HEK293 (cell line): Measurements from ENCODE around the gene SUPT3H.
A peak's percentile ranks its signal among the peaks of the same experiment; 100 is the strongest.

Experiments used
- CTCF ChIA-PET: fragments of 350-600 bp; formaldehyde crosslinking; extraction: SDS; loops from one replicate; lab custom pipeline; 2021; ENCODE audit warnings: antibody characterized with exemption; lab: Yijun Ruan, JAX
- POLR2A ChIA-PET: fragments of 300-600 bp; formaldehyde crosslinking; extraction: SDS; loops from one replicate; lab custom pipeline; 2020; ENCODE audit warnings: antibody characterized with exemption, inconsistent platforms; lab: Yijun Ruan, JAX
- H3K27ac ChIP-seq: fragments of 200-500 bp; sonication (Bioruptor generic); 2 replicates; pipeline ENCODE4 v1.5.1; 2014; ENCODE audit warnings: low read depth, low read length, control low read depth, inconsistent platforms; ENCODE audit errors: extremely low read depth
- H3K36me3 ChIP-seq, 2 experiments: fragments of 200-500 bp in 1 of 2; sonication (Bioruptor generic) in 1 of 2; 1 replicate in 1 of 2; 2 replicates in 1 of 2; pipeline ENCODE4 v1.5.1; 2014 to 2017; ENCODE audit warnings: inconsistent platforms in 2 of 2, low read length in 2 of 2; ENCODE audit not compliant: control insufficient read depth in 2 of 2, insufficient read depth in 1 of 2
- H3K4me1 ChIP-seq: fragments of 200-500 bp; sonication (Bioruptor generic); 2 replicates; pipeline ENCODE4 v1.5.1; 2014; ENCODE audit warnings: mild to moderate bottlenecking, low read length, inconsistent platforms; ENCODE audit not compliant: control insufficient read depth, insufficient read depth
- H3K4me3 ChIP-seq: 2 replicates; pipeline ENCODE4 v1.5.1; 2011; ENCODE audit warnings: low read depth, mild to moderate bottlenecking, control low read depth, low read length, moderate library complexity
- H3K9me3 ChIP-seq: fragments of 200-500 bp; sonication (Bioruptor generic); 2 replicates; pipeline ENCODE4 v1.5.1; 2014; ENCODE audit warnings: low read depth, low read length, inconsistent platforms; ENCODE audit not compliant: control insufficient read depth, insufficient read depth
- GLI4 ChIP-seq: fragments of 450-650 bp; formaldehyde crosslinking; IDR thresholded peaks from 2 replicates; pipeline ENCODE4 v1.5.1; 2016; ENCODE audit warnings: missing biosample characterization, missing genetic modification characterization
- GLIS1 ChIP-seq: fragments of 450-650 bp; formaldehyde crosslinking; IDR thresholded peaks from 2 replicates; pipeline ENCODE4 v1.5.1; 2016; ENCODE audit warnings: missing biosample characterization, missing genetic modification characterization
- IKZF3 ChIP-seq: fragments of 450-650 bp; IDR thresholded peaks from 2 replicates; pipeline ENCODE4 v1.5.0; 2018; ENCODE audit warnings: missing biosample characterization, mild to moderate bottlenecking, missing genetic modification characterization, moderate library complexity
- INSM2 ChIP-seq: fragments of 450-650 bp; formaldehyde crosslinking; IDR thresholded peaks from 2 replicates; pipeline ENCODE4 v1.5.1; 2016; ENCODE audit warnings: missing biosample characterization, missing genetic modification characterization
- KLF8 ChIP-seq: fragments of 450-650 bp; formaldehyde crosslinking; IDR thresholded peaks from 2 replicates; pipeline ENCODE4 v1.5.1; 2016; ENCODE audit warnings: missing biosample characterization, missing genetic modification characterization
- MZF1 ChIP-seq: fragments of 450-650 bp; formaldehyde crosslinking; IDR thresholded peaks from 2 replicates; pipeline ENCODE4 v1.5.1; 2017; ENCODE audit warnings: missing biosample characterization, missing genetic modification characterization, borderline replicate concordance
- OSR2 ChIP-seq: fragments of 450-650 bp; formaldehyde crosslinking; IDR thresholded peaks from 2 replicates; pipeline ENCODE4 v1.5.1; 2016; ENCODE audit warnings: missing biosample characterization, missing genetic modification characterization
- PRDM1 ChIP-seq: fragments of 450-650 bp; formaldehyde crosslinking; IDR thresholded peaks from 2 replicates; pipeline ENCODE4; 2016; ENCODE audit warnings: missing biosample characterization, missing genetic modification characterization
- REPIN1 ChIP-seq: fragments of 450-650 bp; formaldehyde crosslinking; IDR thresholded peaks from 2 replicates; pipeline ENCODE4 v1.5.1; 2017; ENCODE audit warnings: missing biosample characterization, missing genetic modification characterization, low read depth
- SALL2 ChIP-seq: fragments of 450-650 bp; formaldehyde crosslinking; IDR thresholded peaks from 2 replicates; pipeline ENCODE4 v1.5.0; 2017; ENCODE audit warnings: missing biosample characterization, mild to moderate bottlenecking, missing genetic modification characterization, borderline replicate concordance
- SP7 ChIP-seq: fragments of 450-650 bp; formaldehyde crosslinking; IDR thresholded peaks from 2 replicates; pipeline ENCODE4 v1.5.1; 2016; ENCODE audit warnings: missing biosample characterization, missing genetic modification characterization
- ZEB2 ChIP-seq: fragments of 450-650 bp; formaldehyde crosslinking; IDR thresholded peaks from 2 replicates; pipeline ENCODE4 v1.5.1; 2016; ENCODE audit warnings: missing biosample characterization, missing genetic modification characterization
- ZFP69B ChIP-seq: fragments of 450-650 bp; formaldehyde crosslinking; IDR thresholded peaks from 2 replicates; pipeline ENCODE4 v1.5.1; 2016; ENCODE audit warnings: missing biosample characterization, missing genetic modification characterization
- ZNF155 ChIP-seq: fragments of 450-650 bp; formaldehyde crosslinking; IDR thresholded peaks from 2 replicates; pipeline ENCODE4 v1.5.1; 2016; ENCODE audit warnings: missing biosample characterization, missing genetic modification characterization
- ZNF16 ChIP-seq: fragments of 450-650 bp; formaldehyde crosslinking; IDR thresholded peaks from 2 replicates; pipeline ENCODE4 v1.5.1; 2016; ENCODE audit warnings: low read depth, missing biosample characterization, missing genetic modification characterization
- ZNF169 ChIP-seq: fragments of 450-650 bp; formaldehyde crosslinking; IDR thresholded peaks from 2 replicates; pipeline ENCODE4 v1.5.1; 2016; ENCODE audit warnings: missing biosample characterization, missing genetic modification characterization
- ZNF223 ChIP-seq: fragments of 450-650 bp; formaldehyde crosslinking; IDR thresholded peaks from 2 replicates; pipeline ENCODE4 v1.5.1; 2016; ENCODE audit warnings: missing biosample characterization, missing genetic modification characterization
- ZNF24 ChIP-seq: fragments of 450-650 bp; formaldehyde crosslinking; IDR thresholded peaks from 2 replicates; pipeline ENCODE4 v1.5.1; 2016; ENCODE audit warnings: missing biosample characterization, missing genetic modification characterization
- ZNF26 ChIP-seq: fragments of 450-650 bp; formaldehyde crosslinking; IDR thresholded peaks from 2 replicates; pipeline ENCODE4 v1.5.1; 2016; ENCODE audit warnings: missing biosample characterization, missing genetic modification characterization
- ZNF311 ChIP-seq: fragments of 450-650 bp; formaldehyde crosslinking; IDR thresholded peaks from 2 replicates; pipeline ENCODE4 v1.5.1; 2017; ENCODE audit warnings: missing biosample characterization, missing genetic modification characterization, borderline replicate concordance
- ZNF335 ChIP-seq: fragments of 450-650 bp; formaldehyde crosslinking; conservative IDR thresholded peaks from 2 replicates; pipeline ENCODE4 v1.5.1; 2016; ENCODE audit warnings: missing biosample characterization, missing genetic modification characterization
- ZNF341 ChIP-seq: fragments of 450-650 bp; formaldehyde crosslinking; IDR thresholded peaks from 2 replicates; pipeline ENCODE4; 2016; ENCODE audit warnings: low read depth, missing biosample characterization, missing genetic modification characterization
- ZNF362 ChIP-seq: fragments of 450-650 bp; formaldehyde crosslinking; IDR thresholded peaks from 2 replicates; pipeline ENCODE4 v1.5.1; 2016; ENCODE audit warnings: missing biosample characterization, missing genetic modification characterization
- ZNF366 ChIP-seq: fragments of 450-650 bp; formaldehyde crosslinking; conservative IDR thresholded peaks from 2 replicates; pipeline ENCODE4 v1.5.1; 2016; ENCODE audit warnings: missing biosample characterization, missing genetic modification characterization
- ZNF394 ChIP-seq: fragments of 450-650 bp; formaldehyde crosslinking; IDR thresholded peaks from 2 replicates; pipeline ENCODE4 v1.5.1; 2016; ENCODE audit warnings: missing biosample characterization, missing genetic modification characterization, mild to moderate bottlenecking, moderate library complexity, borderline replicate concordance
- ZNF501 ChIP-seq: fragments of 450-650 bp; formaldehyde crosslinking; IDR thresholded peaks from 2 replicates; pipeline ENCODE4 v1.5.1; 2016; ENCODE audit warnings: missing biosample characterization, missing genetic modification characterization
- ZNF585B ChIP-seq: fragments of 450-650 bp; formaldehyde crosslinking; IDR thresholded peaks from 2 replicates; pipeline ENCODE4 v1.5.1; 2016; ENCODE audit warnings: missing biosample characterization, missing genetic modification characterization
- ZNF624 ChIP-seq: fragments of 450-650 bp; formaldehyde crosslinking; IDR thresholded peaks from 2 replicates; pipeline ENCODE4 v1.5.1; 2017; ENCODE audit warnings: missing biosample characterization, missing genetic modification characterization
- ZNF692 ChIP-seq: fragments of 450-650 bp; formaldehyde crosslinking; IDR thresholded peaks from 2 replicates; pipeline ENCODE4 v1.5.1; 2016; ENCODE audit warnings: missing biosample characterization, missing genetic modification characterization
- ZNF792 ChIP-seq: fragments of 450-650 bp; formaldehyde crosslinking; IDR thresholded peaks from 2 replicates; pipeline ENCODE4 v1.5.1; 2016; ENCODE audit warnings: missing biosample characterization, missing genetic modification characterization
- ZXDB ChIP-seq: fragments of 450-650 bp; formaldehyde crosslinking; IDR thresholded peaks from 2 replicates; pipeline ENCODE4 v1.5.1; 2016; ENCODE audit warnings: missing biosample characterization, missing genetic modification characterization

SUPT3H gene

GRCh38 chr6:44967481-44967880, 410.3 kb downstream of the SUPT3H start:
- Histone ChIP-seq H3K36me3 (no peaks in the 10 kb centered on the region; a peak in 1 of 3 replicates), H3K9me3 (no peaks in the 10 kb centered on the region), H3K4me3 (no peak overlapping the region), H3K27ac (no peak overlapping the region), H3K4me1 (peaks cover 4% of the 10 kb centered on the region; the same call in 1 of the 2 replicates)
- TF ChIP-seq PRDM1 (tag by site-specific recombination) (peak; percentile 81), INSM2 (tag by site-specific recombination) (no peak)
- ChIA-PET CTCF (no interaction called here), POLR2A (no interaction called here)

GRCh38 chr6:44966449-44967092, 411.2 kb downstream of the SUPT3H start:
- no peaks in the 10 kb centered on the region; a peak in 1 of 3 replicates for H3K36me3 ChIP-seq
- H3K9me3 ChIP-seq: no peaks in the 10 kb centered on the region
- ChIA-PET CTCF (interaction anchor here (0.6 kb wide), 1 partner anchor 154 kb away, joined by 3 read pairs; no protein-coding TSS in a partner anchor), POLR2A (no interaction called here)
- no peak overlapping the region for H3K4me3 ChIP-seq
- no peak overlapping the region for H3K27ac ChIP-seq
- peaks cover 4% of the 10 kb centered on the region; the same call in 1 of the 2 replicates for H3K4me1 ChIP-seq
- no peak for TF ChIP-seq SALL2 (tag by site-specific recombination)
- no peak for TF ChIP-seq ZNF26 (tag by site-specific recombination)
- no peak for TF ChIP-seq OSR2
- 0 out of 2 replicates have a peak, but pooled peaks have one; percentile 11 for TF ChIP-seq ZNF335 (tag by site-specific recombination)
- TF ChIP-seq ZNF155 (tag by site-specific recombination): no peak
- TF ChIP-seq ZNF692: peak; percentile 66; the same call in 1 of the 2 replicates
- TF ChIP-seq ZNF501 (tag by site-specific recombination): peak; percentile 40; the same call in 1 of the 2 replicates
- TF ChIP-seq ZNF792 (tag by site-specific recombination): no peak
- TF ChIP-seq GLI4 (tag by site-specific recombination): no peak
- peak; percentile 56 for TF ChIP-seq KLF8 (tag by site-specific recombination)
- peak; percentile 84 for TF ChIP-seq SP7 (tag by site-specific recombination)
- TF ChIP-seq ZNF24: peak; percentile 43; the same call in 1 of the 2 replicates
- TF ChIP-seq ZNF366 (tag by site-specific recombination): peak; percentile 91
- peak; percentile 52; the same call in 1 of the 2 replicates for TF ChIP-seq ZNF394 (tag by site-specific recombination)
- TF ChIP-seq IKZF3 (tag by site-specific recombination): no peak
- TF ChIP-seq ZFP69B: no peak
- no peak for TF ChIP-seq ZXDB (tag by site-specific recombination)
- no peak for TF ChIP-seq MZF1 (tag by site-specific recombination)
- no peak for TF ChIP-seq GLIS1
- TF ChIP-seq REPIN1 (tag by site-specific recombination): no peak
- TF ChIP-seq ZNF624 (tag by site-specific recombination): no peak
- no peak for TF ChIP-seq ZNF169 (tag by site-specific recombination)
- TF ChIP-seq ZNF223 (tag by site-specific recombination): no peak
- peak; percentile 24; the same call in 1 of the 2 replicates for TF ChIP-seq ZNF341 (tag by site-specific recombination)
- TF ChIP-seq ZNF16 (tag by site-specific recombination): no peak
- TF ChIP-seq ZNF311: no peak
- peak; percentile 48; the same call in 1 of the 2 replicates for TF ChIP-seq ZNF362 (tag by site-specific recombination)
- TF ChIP-seq ZNF585B: no peak
- 0 out of 2 replicates have a peak, but pooled peaks have one; percentile 10 for TF ChIP-seq PRDM1 (tag by site-specific recombination)
- TF ChIP-seq ZEB2 (tag by site-specific recombination): peak; percentile 82
